BE2C (cell line): ENCODE measurements around the gene COPS7A.

Experiments used
- DNase-seq: peaks from one replicate; pipeline ENCODE4 v3.0.0-alpha.2; 2020
- H3K27me3 ChIP-seq: fragments of 250-450 bp; sonication (Bioruptor Pico); 2 replicates; pipeline ENCODE4 v1.5.1; 2020; ENCODE audit warnings: mild to moderate bottlenecking
- H3K36me3 ChIP-seq: fragments of 250-450 bp; sonication (Bioruptor Pico); 2 replicates; pipeline ENCODE4 v1.5.1; 2020; ENCODE audit warnings: mild to moderate bottlenecking
- H3K4me1 ChIP-seq: fragments of 250-450 bp; sonication (Bioruptor Pico); 2 replicates; pipeline ENCODE4 v1.5.1; 2020
- H3K4me3 ChIP-seq: 2 replicates; pipeline ENCODE4 v1.5.1; 2011; ENCODE audit warnings: low read depth, low read length
- H3K9me3 ChIP-seq: fragments of 250-450 bp; sonication (Bioruptor Pico); 2 replicates; pipeline ENCODE4 v1.5.1; 2020
- TF ChIP-seq, protein P1 (sequence below): IDR thresholded peaks from 2 replicates; pipeline ENCODE4 v1.5.1; 2012; ENCODE audit warnings: mild to moderate bottlenecking, low read depth, low read length

Gene COPS7A

DNA sequence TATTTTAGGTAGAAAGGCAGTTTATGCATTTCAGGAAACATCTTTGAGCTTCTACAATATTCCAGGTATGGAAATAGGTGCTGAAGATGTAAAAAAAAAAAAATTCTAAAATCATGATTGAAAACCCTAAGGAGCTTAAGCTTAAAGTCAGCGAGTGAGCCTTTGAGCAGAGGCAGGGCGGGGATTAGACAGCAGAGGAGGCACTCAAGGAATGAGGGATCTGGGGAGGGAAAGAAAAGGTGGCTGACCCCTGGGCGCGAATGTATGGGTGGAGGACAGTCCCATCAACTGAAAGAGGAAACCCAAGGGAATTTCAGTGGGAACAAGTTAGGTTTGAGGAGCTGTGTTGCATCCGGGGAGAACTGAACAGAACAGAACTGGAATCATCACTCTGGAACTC lies 35.9 kb downstream of the COPS7A start:
- no peaks in the 10 kb centered on the region for H3K36me3 ChIP-seq
- no peaks in the 10 kb centered on the region for H3K27me3 ChIP-seq
- no peaks in the 10 kb centered on the region for H3K9me3 ChIP-seq
- peaks cover 16% of the 10 kb centered on the region for H3K4me1 ChIP-seq
- DNase-seq = no peak
- no peak overlapping the region for H3K4me3 ChIP-seq
- TF ChIP-seq, protein P1, sequence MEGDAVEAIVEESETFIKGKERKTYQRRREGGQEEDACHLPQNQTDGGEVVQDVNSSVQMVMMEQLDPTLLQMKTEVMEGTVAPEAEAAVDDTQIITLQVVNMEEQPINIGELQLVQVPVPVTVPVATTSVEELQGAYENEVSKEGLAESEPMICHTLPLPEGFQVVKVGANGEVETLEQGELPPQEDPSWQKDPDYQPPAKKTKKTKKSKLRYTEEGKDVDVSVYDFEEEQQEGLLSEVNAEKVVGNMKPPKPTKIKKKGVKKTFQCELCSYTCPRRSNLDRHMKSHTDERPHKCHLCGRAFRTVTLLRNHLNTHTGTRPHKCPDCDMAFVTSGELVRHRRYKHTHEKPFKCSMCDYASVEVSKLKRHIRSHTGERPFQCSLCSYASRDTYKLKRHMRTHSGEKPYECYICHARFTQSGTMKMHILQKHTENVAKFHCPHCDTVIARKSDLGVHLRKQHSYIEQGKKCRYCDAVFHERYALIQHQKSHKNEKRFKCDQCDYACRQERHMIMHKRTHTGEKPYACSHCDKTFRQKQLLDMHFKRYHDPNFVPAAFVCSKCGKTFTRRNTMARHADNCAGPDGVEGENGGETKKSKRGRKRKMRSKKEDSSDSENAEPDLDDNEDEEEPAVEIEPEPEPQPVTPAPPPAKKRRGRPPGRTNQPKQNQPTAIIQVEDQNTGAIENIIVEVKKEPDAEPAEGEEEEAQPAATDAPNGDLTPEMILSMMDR = no peak

DNA sequence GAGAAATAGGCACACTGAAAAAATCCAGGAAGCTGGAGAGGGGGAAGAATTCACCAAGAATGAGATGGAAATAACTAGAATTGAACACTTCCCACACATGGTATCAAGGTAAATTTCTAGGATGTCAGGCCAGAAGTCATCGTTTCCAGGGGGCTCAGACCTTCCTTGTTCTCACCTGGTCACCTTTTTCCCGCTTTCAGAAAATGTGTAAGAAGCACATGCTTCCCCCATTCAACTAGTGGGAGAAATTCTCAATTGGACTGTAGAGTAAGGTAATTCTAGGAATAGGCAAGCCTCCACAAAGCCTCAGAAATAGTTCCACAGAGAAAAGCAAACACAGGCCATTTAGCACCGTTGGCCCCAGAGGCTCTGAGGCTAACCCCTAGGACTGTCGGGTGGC lies 39.5 kb downstream of the COPS7A start:
- H3K4me1 ChIP-seq = peaks cover 23% of the 10 kb centered on the region
- TF ChIP-seq, protein P1 = no peak
- H3K4me3 ChIP-seq = peak overlapping the region; percentile 21

DNA sequence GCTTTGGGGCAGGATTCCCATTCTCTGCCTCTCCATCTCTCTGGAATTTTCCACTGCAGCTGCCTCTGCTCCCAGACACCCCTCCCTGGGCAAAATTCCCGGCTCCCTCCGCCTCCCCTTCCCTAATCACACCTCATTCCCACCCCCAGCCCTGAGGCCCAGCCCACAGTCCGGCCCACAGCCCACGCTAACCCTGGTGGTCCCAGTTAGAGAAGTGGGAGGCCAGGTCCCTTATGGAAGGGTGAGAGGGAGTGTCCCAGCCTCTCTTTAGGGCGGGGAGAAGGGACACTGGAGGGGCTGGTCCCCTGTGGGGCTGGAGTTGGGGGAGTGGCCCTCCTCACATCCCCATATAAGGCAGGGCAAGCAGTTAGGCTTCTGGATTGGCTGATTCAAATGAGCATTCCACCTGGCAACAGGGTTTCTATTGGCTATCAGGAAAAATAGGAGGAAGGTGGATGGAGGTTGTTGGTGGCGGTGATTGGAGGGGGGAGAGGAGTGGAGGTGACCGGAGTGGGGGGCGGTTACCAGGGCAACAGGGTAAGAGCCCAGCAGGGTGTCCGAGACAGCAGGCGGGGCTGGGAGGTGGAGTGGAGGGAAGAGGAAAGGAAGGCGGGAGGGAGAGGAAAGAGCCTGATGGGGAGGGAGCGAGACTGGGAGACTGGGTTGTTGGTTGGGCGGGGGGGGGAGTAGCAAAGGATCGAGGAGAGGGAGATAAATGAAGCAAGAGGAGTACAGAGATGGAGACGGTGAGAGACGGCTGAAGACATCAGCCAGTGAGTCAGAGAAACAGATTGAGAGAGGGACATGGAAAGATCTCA lies 40.4 kb downstream of the COPS7A start:
- peak; percentile 96 for DNase-seq
- TF ChIP-seq, protein P1 = no peak
- no peaks in the 10 kb centered on the region for H3K27me3 ChIP-seq
- no peaks in the 10 kb centered on the region for H3K9me3 ChIP-seq
- H3K36me3 ChIP-seq = peaks cover under 1% of the 10 kb centered on the region; the same call in 1 of the 2 replicates
- H3K4me3 ChIP-seq = peak overlapping the region; percentile 21
- peaks cover 24% of the 10 kb centered on the region for H3K4me1 ChIP-seq

More for the DNA sequence above, 39.5 kb downstream of the COPS7A start:
- DNase-seq = no peak
- Histone ChIP-seq H3K27me3 (no peaks in the 10 kb centered on the region), H3K36me3 (no peaks in the 10 kb centered on the region), H3K9me3 (no peaks in the 10 kb centered on the region)

DNA sequence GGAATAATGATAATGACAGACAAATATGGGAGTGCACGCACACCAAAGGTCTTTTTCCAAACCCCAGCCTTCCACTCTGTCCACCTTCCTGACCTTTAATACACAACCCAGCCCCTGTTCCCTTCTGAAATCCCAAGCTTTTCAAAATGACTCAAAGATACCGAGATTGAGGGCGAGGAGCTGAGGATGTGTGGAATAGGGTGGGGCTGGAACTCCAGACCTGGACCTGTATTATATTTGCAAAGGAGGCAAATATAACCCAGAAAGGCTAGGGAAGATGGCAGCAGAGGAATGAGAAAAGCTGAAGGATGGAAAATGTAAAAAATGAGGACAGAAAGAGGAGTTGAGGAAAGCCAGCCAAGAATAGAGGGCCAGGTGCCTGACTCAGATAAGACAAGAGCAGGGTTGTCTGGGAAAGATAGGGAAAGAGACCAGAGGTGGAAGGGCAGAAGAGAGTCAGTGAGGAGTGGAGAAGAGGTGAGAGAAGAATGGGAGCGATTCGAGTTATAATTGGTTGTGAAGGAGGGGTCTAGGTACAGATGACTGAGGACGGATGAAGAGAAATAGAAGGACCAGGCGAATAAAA lies 41.3 kb downstream of the COPS7A start:
- Histone ChIP-seq H3K4me1 (peaks cover 33% of the 10 kb centered on the region), H3K4me3 (no peak overlapping the region; the same call in 1 of the 2 replicates), H3K27me3 (no peaks in the 10 kb centered on the region), H3K9me3 (no peaks in the 10 kb centered on the region), H3K36me3 (peaks cover 10% of the 10 kb centered on the region)
- TF ChIP-seq, protein P1 = no peak
- DNase-seq = no peak

DNA sequence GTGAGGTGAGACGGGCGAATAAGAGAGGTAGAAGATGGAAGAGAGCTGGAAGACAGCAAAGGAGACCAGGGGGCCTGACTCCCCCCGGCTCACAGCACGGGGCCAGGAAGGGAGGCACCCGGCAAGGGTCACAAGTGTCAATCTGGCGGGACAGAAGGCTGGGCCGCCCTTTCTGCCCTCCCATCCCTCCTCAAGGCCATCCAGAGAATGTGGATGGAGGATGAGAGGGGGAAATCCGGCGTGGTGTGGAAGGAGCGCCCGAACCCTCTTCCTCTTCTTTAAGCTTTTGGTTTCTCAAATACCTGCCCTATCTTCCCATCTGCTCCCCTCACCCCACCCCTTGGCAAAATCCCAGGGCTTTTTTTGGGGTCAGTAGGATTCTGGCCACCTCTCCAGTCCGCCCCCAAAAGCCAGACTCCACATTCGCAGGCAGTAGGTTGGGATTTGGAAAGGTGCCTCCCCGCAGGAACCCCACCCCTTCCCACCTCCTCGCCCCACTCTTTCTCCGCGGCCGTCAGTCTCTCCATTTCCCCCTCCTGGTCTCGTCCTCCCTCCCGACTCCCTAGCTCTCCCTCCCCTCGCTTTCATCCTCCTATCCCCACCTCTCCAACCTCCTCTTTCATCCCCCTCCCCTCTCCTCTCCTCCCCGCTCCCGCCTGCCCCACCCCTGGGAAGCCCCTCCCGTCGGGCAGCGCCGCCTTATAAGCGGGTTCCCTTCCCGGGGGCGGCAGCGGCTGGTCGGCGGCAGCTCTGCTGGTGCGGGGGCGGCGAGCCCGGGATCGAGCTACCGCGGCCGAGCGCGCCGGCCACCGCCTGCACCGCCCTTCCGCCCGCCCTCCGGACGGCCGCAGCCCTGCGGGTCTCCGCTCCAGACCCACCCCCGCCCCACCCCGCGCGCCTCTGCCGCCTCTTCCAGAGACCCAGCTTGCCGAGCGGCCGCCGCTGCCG lies 42.1 kb downstream of the COPS7A start, which contains the start of gene PTMS:
Gene PTMS, plus strand, starts transcription at position 730 of the 948 bp plus-strand sequence. CDS start 343 bp downstream, outside the sequence.
- DNase-seq = peak; percentile 89
- no peaks in the 10 kb centered on the region for H3K9me3 ChIP-seq
- no peaks in the 10 kb centered on the region for H3K27me3 ChIP-seq
- H3K36me3 ChIP-seq = peaks cover 15% of the 10 kb centered on the region
- peaks cover 41% of the 10 kb centered on the region for H3K4me1 ChIP-seq
- peak within 1 kb of the TSS; percentile 84 for H3K4me3 ChIP-seq
- TF ChIP-seq, protein P1 = no peak
